Skeletal muscle tissue (tissue), 4 donors: ENCODE measurements around the gene BCORL1. TPM values are rescaled to one million over a fixed set of nuclear protein-coding genes. Genes with fewer than 3 reads are reported as not detected.

Source experiments
- H3K27ac ChIP-seq: one replicate; pipeline ENCODE4 v1.7.0; 2013; ENCODE audit warnings: mild to moderate bottlenecking, low read depth, low read length, inconsistent platforms
- H3K27me3 ChIP-seq, 3 donors: one replicate each; pipeline ENCODE4 v1.7.0; 2013; ENCODE audit warnings: low read length in 3 of 3; ENCODE audit not compliant: control insufficient read depth in 3 of 3, insufficient read depth in 3 of 3
- H3K36me3 ChIP-seq, 3 donors: one replicate each; pipeline ENCODE4 v1.7.0; 2013; ENCODE audit warnings: low read length in 3 of 3; ENCODE audit not compliant: control insufficient read depth in 3 of 3, insufficient read depth in 3 of 3
- H3K4me1 ChIP-seq, 3 donors: one replicate each; pipeline ENCODE4 v1.7.0; 2013; ENCODE audit warnings: low read length in 3 of 3, mild to moderate bottlenecking in 3 of 3; ENCODE audit not compliant: control insufficient read depth in 3 of 3, insufficient read depth in 3 of 3
- H3K4me3 ChIP-seq, 3 donors: one replicate each; pipeline ENCODE4 v1.7.0; 2013; ENCODE audit warnings: low read length in 3 of 3
- H3K9ac ChIP-seq, 3 donors: one replicate each; pipeline ENCODE4 v1.7.0; 2013; ENCODE audit warnings: low read length in 3 of 3, mild to moderate bottlenecking in 3 of 3, moderate library complexity in 2 of 3, low read depth in 1 of 3
- H3K9me3 ChIP-seq, 3 donors: one replicate each; pipeline ENCODE4 v1.7.0; 2013; ENCODE audit warnings: low read length in 3 of 3; ENCODE audit not compliant: control insufficient read depth in 3 of 3
- total RNA-seq: library from RNA; depleted of rRNA; stranded (reverse); fragments of >200 nt; gene quantifications from one replicate; pipeline ENCODE4 v1.2.3, GENCODE V29; 2014
- donor health status: Osteomylitis.

Gene BCORL1
- total RNA-seq, 1 donor from 2014 or later = 5.2 TPM

DNA sequence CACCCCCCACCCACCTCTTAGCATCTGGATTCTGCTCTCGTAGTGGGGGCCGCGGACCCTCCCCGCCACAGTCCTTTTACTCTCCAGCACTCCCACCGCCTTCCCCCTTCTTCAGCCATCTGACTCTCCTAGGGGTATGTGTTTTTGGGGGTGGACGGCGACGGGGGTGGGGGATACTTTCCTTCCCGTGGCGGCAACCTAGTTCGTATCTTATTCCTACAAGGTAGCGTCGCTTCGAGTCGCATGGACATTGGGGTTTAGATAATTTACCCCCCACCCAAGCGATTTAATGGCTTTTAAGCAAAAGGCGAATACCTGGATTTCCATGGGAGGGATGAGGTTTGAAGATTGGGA is 1.3 kb upstream of the BCORL1 start:
- peak overlapping the region in 2 of 3 donors; percentile 71 to 72 for H3K4me3 ChIP-seq
- H3K27me3 ChIP-seq = no peaks in the 10 kb centered on the region
- peaks cover 3 to 4% (median 3%) of the 10 kb centered on the region in 3 donors for H3K4me1 ChIP-seq
- no peak overlapping the region for H3K27ac ChIP-seq
- H3K9ac ChIP-seq = peak overlapping the region; percentile 43 to 69 (median 56)
- no peaks in the 10 kb centered on the region for H3K9me3 ChIP-seq
- H3K36me3 ChIP-seq = no peaks in the 10 kb centered on the region

DNA sequence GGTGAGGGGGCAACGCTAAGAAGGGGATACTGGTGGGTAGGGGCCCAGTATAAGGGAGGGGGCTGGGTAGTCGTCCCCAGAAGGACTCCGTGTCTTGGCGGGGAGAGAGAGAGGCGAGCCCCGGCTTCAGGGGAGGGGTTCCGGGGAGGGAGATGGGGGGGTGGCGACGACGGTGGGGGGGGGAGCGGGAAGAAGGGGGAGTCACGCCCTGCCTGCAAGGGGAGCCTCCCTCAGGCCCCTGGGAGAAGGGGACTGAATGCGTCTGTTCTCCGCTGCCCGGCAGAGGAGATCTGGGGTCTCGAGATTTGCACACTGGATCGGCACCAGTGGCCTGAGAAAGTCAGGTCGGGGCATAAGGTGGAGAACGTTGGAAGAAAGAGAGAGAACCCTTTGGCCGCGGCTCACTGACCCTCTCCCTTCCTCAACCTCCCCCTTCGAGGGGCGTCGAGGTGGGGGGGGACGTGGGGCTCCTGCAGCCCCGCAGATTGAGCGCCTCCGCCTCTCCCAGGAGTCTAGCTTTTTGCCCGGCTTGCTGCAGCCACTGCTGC is 609 bp upstream of the BCORL1 start:
- Histone ChIP-seq H3K4me1 (peaks cover 3 to 4% (median 3%) of the 10 kb centered on the region in 3 donors), H3K27ac (no peak overlapping the region), H3K4me3 (peak overlapping the region in 2 of 3 donors; percentile 71 to 72), H3K27me3 (no peaks in the 10 kb centered on the region), H3K9me3 (no peaks in the 10 kb centered on the region), H3K36me3 (no peaks in the 10 kb centered on the region), H3K9ac (peak overlapping the region in 2 of 3 donors; percentile 56 to 69)

DNA sequence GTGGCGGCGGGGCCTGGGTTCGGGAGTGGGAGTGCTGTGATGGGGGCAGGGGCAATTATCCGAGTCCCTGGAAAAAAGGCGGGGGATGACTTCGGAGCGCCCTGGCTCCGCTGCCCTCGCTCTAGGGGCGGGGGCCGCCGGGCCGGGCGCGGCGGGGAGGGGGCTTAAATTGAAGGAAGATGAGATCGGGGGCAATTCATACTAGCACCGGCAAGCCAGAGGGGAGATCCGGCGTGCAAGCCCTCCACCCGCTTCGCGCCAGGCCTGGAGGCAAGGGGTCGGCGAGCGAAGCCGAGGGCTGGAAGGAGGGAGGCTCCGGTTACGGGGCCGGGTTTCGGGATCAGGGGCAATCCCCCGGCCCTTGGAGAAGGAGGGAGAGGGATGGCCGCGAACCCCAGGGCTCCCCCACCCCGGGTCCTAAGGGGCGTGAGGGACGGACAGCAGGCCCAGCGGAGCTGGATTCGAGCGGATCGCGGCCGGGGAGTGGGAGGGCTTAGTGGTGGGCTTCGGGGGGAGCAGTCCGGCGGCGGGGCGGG is 1.2 kb downstream of the BCORL1 start:
- H3K36me3 ChIP-seq = no peaks in the 10 kb centered on the region
- no peak overlapping the region for H3K9ac ChIP-seq
- no peaks in the 10 kb centered on the region for H3K27me3 ChIP-seq
- H3K9me3 ChIP-seq = no peaks in the 10 kb centered on the region
- peaks cover 3 to 4% (median 3%) of the 10 kb centered on the region in 3 donors for H3K4me1 ChIP-seq
- H3K4me3 ChIP-seq = peak overlapping the region in 1 of 3 donors; percentile 35
- no peak overlapping the region for H3K27ac ChIP-seq

DNA sequence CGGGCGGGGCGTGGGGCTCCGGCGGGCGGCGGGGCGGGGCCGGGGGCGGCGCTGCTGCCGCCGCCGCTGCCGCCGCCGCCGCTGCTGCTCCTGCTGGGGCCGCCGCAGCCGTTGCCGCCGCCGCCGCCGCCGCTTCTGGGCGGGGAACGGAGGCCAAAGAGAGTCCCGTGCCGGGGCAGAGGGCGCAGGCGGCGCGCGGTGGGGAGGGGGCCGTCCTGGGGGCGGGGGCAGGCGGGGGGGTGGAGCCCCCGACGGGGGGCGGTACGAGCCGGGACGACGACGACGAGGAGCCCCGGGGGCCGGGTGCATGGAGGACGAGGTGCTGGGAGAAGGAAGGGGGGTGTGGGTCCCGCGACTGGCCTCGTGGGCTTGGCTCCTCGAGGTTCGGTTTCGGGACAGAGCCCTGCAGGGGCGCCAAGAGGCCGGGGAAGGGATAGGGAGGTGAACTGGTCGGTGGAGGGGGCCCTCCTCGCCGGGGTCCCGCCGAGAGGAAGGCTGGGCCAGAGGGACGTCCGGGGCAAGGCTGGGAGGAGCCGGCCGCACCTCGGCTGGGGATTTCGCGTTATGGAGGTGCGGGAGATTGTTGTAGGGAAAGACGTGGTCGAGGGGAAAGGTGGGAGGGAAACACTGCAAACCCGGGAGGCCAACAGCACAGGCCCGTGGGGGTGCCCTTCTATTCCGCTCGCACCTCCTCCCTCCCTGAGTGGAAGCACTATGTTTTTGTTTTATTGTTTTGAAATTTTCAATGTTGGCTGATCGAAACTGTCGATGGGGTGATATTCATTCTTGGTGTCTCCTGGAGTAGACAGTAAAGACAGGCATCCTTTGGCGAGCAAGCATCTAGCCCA is 1.9 kb downstream of the BCORL1 start:
- Histone ChIP-seq H3K36me3 (no peaks in the 10 kb centered on the region), H3K9me3 (no peaks in the 10 kb centered on the region), H3K4me1 (peaks cover 3 to 4% (median 3%) of the 10 kb centered on the region in 3 donors), H3K27me3 (no peaks in the 10 kb centered on the region), H3K27ac (no peak overlapping the region), H3K4me3 (peak overlapping the region; percentile 33 to 58 (median 48)), H3K9ac (peak overlapping the region in 2 of 3 donors; percentile 54 to 64)

DNA sequence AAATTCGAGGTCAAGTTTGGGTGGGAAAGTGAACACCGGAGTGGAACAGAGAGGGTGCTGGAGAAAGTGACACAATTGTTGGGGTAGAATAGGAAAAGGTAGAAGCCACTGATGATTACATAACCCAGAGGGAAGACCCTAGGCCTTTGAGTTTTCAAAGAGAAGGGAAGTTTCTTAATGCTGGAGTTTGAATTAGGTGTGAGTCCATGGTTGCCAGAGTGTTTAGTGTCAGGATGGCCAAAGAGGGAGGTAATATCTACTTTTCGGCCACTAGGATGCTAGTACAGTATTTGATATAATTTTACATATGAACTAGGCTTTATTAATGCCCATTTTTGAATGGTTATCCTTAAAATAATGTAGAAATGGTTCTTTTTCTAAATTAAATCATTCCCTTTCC is 5.4 kb downstream of the BCORL1 start:
- Histone ChIP-seq H3K4me3 (no peak overlapping the region), H3K9ac (no peak overlapping the region), H3K27ac (no peak overlapping the region), H3K27me3 (no peaks in the 10 kb centered on the region), H3K36me3 (no peaks in the 10 kb centered on the region), H3K9me3 (no peaks in the 10 kb centered on the region), H3K4me1 (no peaks in the 10 kb centered on the region)

DNA sequence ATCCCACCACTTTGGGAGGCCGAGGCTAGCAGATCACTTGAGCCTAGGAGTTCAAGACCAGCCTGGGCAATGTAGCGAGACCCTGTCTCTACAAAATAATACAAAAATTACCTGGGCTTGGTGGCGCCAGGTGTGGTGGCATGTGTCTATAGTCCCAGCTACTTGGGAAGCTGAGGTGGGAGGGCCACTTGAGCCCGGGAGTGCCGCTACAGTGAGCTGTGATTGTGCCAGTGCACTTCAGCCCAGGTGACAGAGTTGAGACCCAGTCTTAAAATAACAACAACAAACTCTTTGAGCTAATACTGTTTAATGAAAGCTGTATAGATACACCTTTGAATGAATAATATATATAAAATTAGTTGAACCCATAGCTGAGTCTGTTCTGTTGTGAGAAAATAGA is 9.7 kb downstream of the BCORL1 start:
- Histone ChIP-seq H3K4me1 (no peaks in the 10 kb centered on the region), H3K9ac (no peak overlapping the region), H3K4me3 (no peak overlapping the region), H3K27me3 (no peaks in the 10 kb centered on the region), H3K36me3 (no peaks in the 10 kb centered on the region), H3K27ac (no peak overlapping the region), H3K9me3 (no peaks in the 10 kb centered on the region)

DNA sequence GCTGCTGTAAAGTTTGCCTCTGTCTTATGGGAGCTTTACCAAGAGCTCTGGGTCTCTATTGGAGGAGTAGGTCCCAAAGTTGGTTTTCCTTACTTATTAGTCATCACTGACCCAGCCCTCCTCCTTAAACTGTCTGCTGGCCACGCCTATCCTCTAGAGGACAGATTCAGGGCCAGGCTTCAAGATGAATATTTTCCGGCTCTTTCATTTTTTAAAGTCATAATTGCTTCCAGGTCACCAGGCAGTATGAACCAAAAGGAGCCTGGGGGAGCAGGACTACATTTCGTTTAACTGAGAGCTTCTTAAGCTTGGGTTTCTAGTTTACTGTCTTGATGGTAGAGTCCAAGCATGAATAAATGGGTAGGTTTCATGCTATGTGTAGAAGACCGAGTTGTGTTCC is 13.7 kb downstream of the BCORL1 start:
- no peaks in the 10 kb centered on the region for H3K36me3 ChIP-seq
- no peaks in the 10 kb centered on the region for H3K4me1 ChIP-seq
- no peaks in the 10 kb centered on the region for H3K9me3 ChIP-seq
- H3K27ac ChIP-seq = peak overlapping the region; percentile 30
- no peak overlapping the region for H3K9ac ChIP-seq
- H3K4me3 ChIP-seq = no peak overlapping the region
- no peaks in the 10 kb centered on the region for H3K27me3 ChIP-seq

DNA sequence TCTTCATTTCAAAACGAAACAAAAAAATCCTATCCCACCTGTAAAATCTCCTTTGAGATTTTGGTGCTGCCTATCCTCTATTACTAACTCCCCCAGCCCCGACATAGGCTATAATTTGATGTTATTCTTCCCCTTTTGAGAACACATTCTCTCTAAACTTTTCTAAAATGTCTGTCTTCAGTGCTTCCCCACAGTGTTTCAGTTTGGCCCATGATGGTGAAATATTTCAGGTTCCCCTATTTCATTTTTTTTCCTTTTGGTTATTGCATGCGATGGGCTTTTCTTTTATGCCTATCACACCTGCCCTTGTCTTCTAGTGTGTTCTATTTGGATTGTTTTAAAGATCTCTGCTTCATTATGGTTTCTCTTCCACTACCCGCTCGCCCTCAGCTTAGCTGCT is 14.7 kb downstream of the BCORL1 start:
- H3K4me3 ChIP-seq = no peak overlapping the region
- H3K4me1 ChIP-seq = no peaks in the 10 kb centered on the region
- no peak overlapping the region for H3K27ac ChIP-seq
- H3K27me3 ChIP-seq = no peaks in the 10 kb centered on the region
- H3K9ac ChIP-seq = no peak overlapping the region
- H3K9me3 ChIP-seq = no peaks in the 10 kb centered on the region
- H3K36me3 ChIP-seq = no peaks in the 10 kb centered on the region

DNA sequence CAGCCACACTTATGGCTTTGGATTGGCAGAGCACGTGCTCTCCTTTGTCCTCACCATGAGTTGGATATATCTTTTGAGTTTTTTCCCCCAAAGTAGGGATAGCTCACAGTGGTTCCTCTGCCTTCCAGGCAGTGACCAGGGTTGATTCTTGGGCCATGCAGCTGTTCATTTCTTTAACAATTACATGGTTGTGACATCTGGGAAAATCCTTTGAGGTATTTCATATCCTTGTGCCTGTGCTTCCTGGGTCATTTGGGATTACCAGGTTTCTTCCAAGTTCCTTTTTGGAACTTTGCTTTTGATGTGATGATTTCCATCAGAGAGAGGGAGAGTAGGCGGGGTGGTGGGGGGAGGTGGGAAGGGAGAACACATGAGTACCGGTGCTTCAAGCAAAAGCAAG is 15.6 kb downstream of the BCORL1 start:
- Histone ChIP-seq H3K9ac (no peak overlapping the region), H3K27me3 (no peaks in the 10 kb centered on the region), H3K4me1 (no peaks in the 10 kb centered on the region), H3K4me3 (no peak overlapping the region), H3K36me3 (no peaks in the 10 kb centered on the region), H3K27ac (no peak overlapping the region), H3K9me3 (no peaks in the 10 kb centered on the region)

DNA sequence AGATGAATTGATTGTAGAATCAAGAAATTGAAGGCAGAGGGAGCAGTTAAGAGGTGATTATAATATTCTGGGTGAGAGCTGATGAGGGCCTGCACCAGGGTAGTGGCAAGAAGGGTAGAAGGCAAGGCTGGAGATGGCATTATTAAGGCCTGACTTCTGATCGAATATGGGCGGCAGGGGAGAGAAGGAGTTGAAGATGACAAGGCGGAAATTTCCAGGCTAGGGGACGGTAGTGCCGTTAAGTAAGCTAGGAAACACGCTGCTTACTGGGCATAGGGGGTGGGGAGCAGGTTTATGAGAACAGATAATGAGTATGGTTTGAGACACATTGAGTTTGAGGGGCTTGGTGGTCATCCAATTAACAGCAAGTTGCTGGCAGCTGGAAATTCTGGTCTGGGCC is 19.5 kb downstream of the BCORL1 start:
- Histone ChIP-seq H3K36me3 (no peaks in the 10 kb centered on the region), H3K4me3 (no peak overlapping the region), H3K9me3 (no peaks in the 10 kb centered on the region), H3K9ac (no peak overlapping the region), H3K4me1 (no peaks in the 10 kb centered on the region), H3K27ac (no peak overlapping the region), H3K27me3 (no peaks in the 10 kb centered on the region)
